Panc1 (cell line): ENCODE results near the gene ZNF324B.

Experiments used
- POLR2AphosphoS5 ChIP-seq: IDR thresholded peaks from 2 replicates; pipeline ENCODE4 v1.6.1; 2012; ENCODE audit warnings: mild to moderate bottlenecking, low read depth, low read length, moderate library complexity
- TF ChIP-seq, protein P1 (sequence below): fragments of 450-650 bp; IDR thresholded peaks from 2 replicates; pipeline ENCODE4 v1.5.1; 2017; ENCODE audit warnings: mild to moderate bottlenecking
- TF ChIP-seq, protein P2 (sequence below), 2 experiments: IDR thresholded peaks; 2 replicates each; pipeline ENCODE4 v1.6.1; 2011 to 2012; ENCODE audit warnings: low read depth in 2 of 2, control low read depth in 1 of 2, low read length in 1 of 2, mild to moderate bottlenecking in 1 of 2, moderate library complexity in 1 of 2; ENCODE audit not compliant: insufficient read depth in 1 of 2

DNA sequence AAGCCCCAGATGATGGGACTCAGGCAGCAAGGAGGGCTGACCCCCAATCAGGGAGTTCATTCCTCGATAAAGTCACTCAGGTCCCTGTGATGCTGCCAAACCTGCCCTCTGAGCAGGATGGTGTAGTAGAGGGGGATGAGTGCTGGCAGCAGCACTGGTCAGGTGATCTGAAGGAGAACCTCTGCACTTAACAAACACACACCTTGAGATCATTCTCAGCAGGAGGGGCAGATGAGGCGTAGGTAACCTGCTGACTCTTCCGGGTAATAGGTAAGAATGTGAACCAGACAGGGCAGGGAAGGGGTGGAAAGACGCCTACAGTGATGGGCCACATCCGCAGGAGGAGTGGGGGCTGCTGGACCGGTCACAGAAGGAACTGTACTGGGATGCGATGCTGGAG lies 27.9 kb downstream of the ZNF324B start:
- no peak for TF ChIP-seq POLR2AphosphoS5
- TF ChIP-seq, protein P1, sequence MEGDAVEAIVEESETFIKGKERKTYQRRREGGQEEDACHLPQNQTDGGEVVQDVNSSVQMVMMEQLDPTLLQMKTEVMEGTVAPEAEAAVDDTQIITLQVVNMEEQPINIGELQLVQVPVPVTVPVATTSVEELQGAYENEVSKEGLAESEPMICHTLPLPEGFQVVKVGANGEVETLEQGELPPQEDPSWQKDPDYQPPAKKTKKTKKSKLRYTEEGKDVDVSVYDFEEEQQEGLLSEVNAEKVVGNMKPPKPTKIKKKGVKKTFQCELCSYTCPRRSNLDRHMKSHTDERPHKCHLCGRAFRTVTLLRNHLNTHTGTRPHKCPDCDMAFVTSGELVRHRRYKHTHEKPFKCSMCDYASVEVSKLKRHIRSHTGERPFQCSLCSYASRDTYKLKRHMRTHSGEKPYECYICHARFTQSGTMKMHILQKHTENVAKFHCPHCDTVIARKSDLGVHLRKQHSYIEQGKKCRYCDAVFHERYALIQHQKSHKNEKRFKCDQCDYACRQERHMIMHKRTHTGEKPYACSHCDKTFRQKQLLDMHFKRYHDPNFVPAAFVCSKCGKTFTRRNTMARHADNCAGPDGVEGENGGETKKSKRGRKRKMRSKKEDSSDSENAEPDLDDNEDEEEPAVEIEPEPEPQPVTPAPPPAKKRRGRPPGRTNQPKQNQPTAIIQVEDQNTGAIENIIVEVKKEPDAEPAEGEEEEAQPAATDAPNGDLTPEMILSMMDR: no peak
- TF ChIP-seq, protein P2, sequence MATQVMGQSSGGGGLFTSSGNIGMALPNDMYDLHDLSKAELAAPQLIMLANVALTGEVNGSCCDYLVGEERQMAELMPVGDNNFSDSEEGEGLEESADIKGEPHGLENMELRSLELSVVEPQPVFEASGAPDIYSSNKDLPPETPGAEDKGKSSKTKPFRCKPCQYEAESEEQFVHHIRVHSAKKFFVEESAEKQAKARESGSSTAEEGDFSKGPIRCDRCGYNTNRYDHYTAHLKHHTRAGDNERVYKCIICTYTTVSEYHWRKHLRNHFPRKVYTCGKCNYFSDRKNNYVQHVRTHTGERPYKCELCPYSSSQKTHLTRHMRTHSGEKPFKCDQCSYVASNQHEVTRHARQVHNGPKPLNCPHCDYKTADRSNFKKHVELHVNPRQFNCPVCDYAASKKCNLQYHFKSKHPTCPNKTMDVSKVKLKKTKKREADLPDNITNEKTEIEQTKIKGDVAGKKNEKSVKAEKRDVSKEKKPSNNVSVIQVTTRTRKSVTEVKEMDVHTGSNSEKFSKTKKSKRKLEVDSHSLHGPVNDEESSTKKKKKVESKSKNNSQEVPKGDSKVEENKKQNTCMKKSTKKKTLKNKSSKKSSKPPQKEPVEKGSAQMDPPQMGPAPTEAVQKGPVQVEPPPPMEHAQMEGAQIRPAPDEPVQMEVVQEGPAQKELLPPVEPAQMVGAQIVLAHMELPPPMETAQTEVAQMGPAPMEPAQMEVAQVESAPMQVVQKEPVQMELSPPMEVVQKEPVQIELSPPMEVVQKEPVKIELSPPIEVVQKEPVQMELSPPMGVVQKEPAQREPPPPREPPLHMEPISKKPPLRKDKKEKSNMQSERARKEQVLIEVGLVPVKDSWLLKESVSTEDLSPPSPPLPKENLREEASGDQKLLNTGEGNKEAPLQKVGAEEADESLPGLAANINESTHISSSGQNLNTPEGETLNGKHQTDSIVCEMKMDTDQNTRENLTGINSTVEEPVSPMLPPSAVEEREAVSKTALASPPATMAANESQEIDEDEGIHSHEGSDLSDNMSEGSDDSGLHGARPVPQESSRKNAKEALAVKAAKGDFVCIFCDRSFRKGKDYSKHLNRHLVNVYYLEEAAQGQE (IDR thresholded peaks at IDR 0.05; ENCODE audit: insufficient read depth in 1 of 2, low read depth in 2 of 2, low read length in 1 of 2): no peak
